GM23338 (cell line): ENCODE results near the gene BROX. TPM values are rescaled to one million over a fixed set of nuclear protein-coding genes. Genes with fewer than 3 reads are reported as not detected.

Source experiments
- ATAC-seq: fragments of 200-7000 bp; cut with Tn5 transposase; 3 replicates; pipeline ENCODE4 v1.9.1; 2020
- DNase-seq: peaks from one replicate; pipeline ENCODE4 v3.0.0-alpha.2; 2015; ENCODE audit warnings: low spot score
- H2AFZ ChIP-seq: fragments of 200-600 bp; sonication (generic); 2 replicates; pipeline ENCODE4 v1.8.0; 2016; ENCODE audit warnings: antibody characterized with exemption, mild to moderate bottlenecking, moderate library complexity
- H3F3A ChIP-seq: fragments of 200-600 bp; sonication (generic); replicated peaks from 2 replicates; pipeline ENCODE4 v1.8.0; 2017; ENCODE audit warnings: antibody characterized with exemption, mixed run types, low read depth
- H3K27ac ChIP-seq: fragments of 200-600 bp; sonication (generic); 2 replicates; pipeline ENCODE4 v1.6.1; 2016; ENCODE audit warnings: low read depth
- H3K27me3 ChIP-seq: fragments of 200-600 bp; sonication (generic); 2 replicates; pipeline ENCODE4 v1.8.0; 2016; ENCODE audit warnings: mild to moderate bottlenecking, mixed run types, moderate library complexity; ENCODE audit not compliant: insufficient read depth
- H3K36me3 ChIP-seq: fragments of 200-600 bp; sonication (generic); 2 replicates; pipeline ENCODE4 v1.8.0; 2016; ENCODE audit warnings: mild to moderate bottlenecking; ENCODE audit not compliant: insufficient read depth
- H3K4me1 ChIP-seq: fragments of 200-600 bp; sonication (generic); 2 replicates; pipeline ENCODE4 v1.8.0; 2016; ENCODE audit warnings: mild to moderate bottlenecking, moderate library complexity; ENCODE audit not compliant: insufficient read depth
- H3K4me2 ChIP-seq: fragments of 200-600 bp; sonication (generic); 2 replicates; pipeline ENCODE4 v1.7.1; 2017; ENCODE audit warnings: mixed run types
- H3K4me3 ChIP-seq: fragments of 200-600 bp; sonication (generic); 2 replicates; pipeline ENCODE4 v1.6.1; 2016; ENCODE audit warnings: mixed run types
- H3K79me2 ChIP-seq: fragments of 200-600 bp; sonication (generic); replicated peaks from 2 replicates; pipeline ENCODE4 v1.8.0; 2017; ENCODE audit warnings: mild to moderate bottlenecking; ENCODE audit not compliant: insufficient read depth
- H3K9me2 ChIP-seq: fragments of 200-600 bp; sonication (generic); 2 replicates; pipeline ENCODE4 v1.8.0; 2017; ENCODE audit not compliant: insufficient read depth
- H4K20me1 ChIP-seq: fragments of 200-600 bp; sonication (generic); replicated peaks from 2 replicates; pipeline ENCODE4 v1.8.0; 2017; ENCODE audit warnings: mild to moderate bottlenecking; ENCODE audit not compliant: insufficient read depth
- H3K27ac Mint-ChIP-seq: 2 replicates; pipeline ENCODE4 v1.8.0; 2020; ENCODE audit warnings: inconsistent platforms, mild to moderate bottlenecking, moderate library complexity, mixed read lengths
- H3K27me3 Mint-ChIP-seq: 3 replicates; pipeline ENCODE4 v1.8.0; 2022; ENCODE audit warnings: low read depth, mild to moderate bottlenecking, moderate library complexity, mixed read lengths, inconsistent platforms; ENCODE audit not compliant: insufficient read depth, poor library complexity
- H3K36me3 Mint-ChIP-seq: 3 replicates; pipeline ENCODE4 v1.8.0; 2021; ENCODE audit warnings: low read depth, mild to moderate bottlenecking, inconsistent platforms, moderate library complexity, mixed read lengths
- H3K4me1 Mint-ChIP-seq: 3 replicates; pipeline ENCODE4 v1.8.0; 2020; ENCODE audit warnings: mild to moderate bottlenecking, inconsistent platforms, mixed read lengths
- H3K4me3 Mint-ChIP-seq: 3 replicates; pipeline ENCODE4 v1.8.0; 2021; ENCODE audit warnings: moderate library complexity, mild to moderate bottlenecking, inconsistent platforms, mixed read lengths
- H3K9me3 Mint-ChIP-seq: 3 replicates; pipeline ENCODE4 v1.8.0; 2020; ENCODE audit warnings: moderate library complexity, mild to moderate bottlenecking, inconsistent platforms, mixed read lengths
- CREB1 ChIP-seq: fragments of 250-450 bp; sonication (Bioruptor Pico); IDR thresholded peaks from 2 replicates; pipeline ENCODE4 v1.5.0; 2020; ENCODE audit warnings: low read depth, mild to moderate bottlenecking, moderate library complexity
- EZH2 ChIP-seq: fragments of 200-600 bp; sonication (generic); IDR thresholded peaks from one replicate; pipeline ENCODE4 v1.8.0; 2017; ENCODE audit warnings: antibody characterized with exemption, mild to moderate bottlenecking, low read depth; ENCODE audit not compliant: unreplicated experiment
- EZH2phosphoT487 ChIP-seq: fragments of 200-600 bp; sonication (generic); IDR thresholded peaks from one replicate; pipeline ENCODE4 v1.8.1; 2018; ENCODE audit warnings: antibody characterized with exemption; ENCODE audit not compliant: unreplicated experiment
- NANOG ChIP-seq: IDR thresholded peaks from 2 replicates; pipeline ENCODE4 v1.6.1; 2016; ENCODE audit warnings: antibody characterized with exemption, borderline replicate concordance
- STAT1 ChIP-seq: IDR thresholded peaks from one replicate; pipeline ENCODE4 v1.6.1; 2016; ENCODE audit warnings: antibody characterized with exemption; ENCODE audit not compliant: unreplicated experiment
- ZNF331 ChIP-seq: fragments of 250-450 bp; sonication (Bioruptor Pico); IDR thresholded peaks from 2 replicates; pipeline ENCODE4 v1.5.0; 2020; ENCODE audit warnings: low read depth, mild to moderate bottlenecking, moderate library complexity
- polyA plus RNA-seq: library from polyadenylated mRNA; unstranded; fragments of >200 nt; fragmentation: Nextera tagmentation; extraction: Ambion mirVana; gene quantifications from 2 replicates; pipeline ENCODE4 v1.2.1, GENCODE V29; 2016
- total RNA-seq: library from RNA; depleted of rRNA; stranded (reverse); fragments of >200 nt; shearing (Covaris generic); gene quantifications from 2 replicates; pipeline ENCODE4 v1.2.3, GENCODE V29; 2014
- TF ChIP-seq, protein P1 (sequence below): IDR thresholded peaks from 2 replicates; pipeline ENCODE4 v1.6.1; 2016; ENCODE audit warnings: antibody characterized with exemption
- TF ChIP-seq, protein P2 (sequence below): fragments of 250-450 bp; sonication (Bioruptor Pico); IDR thresholded peaks from 2 replicates; pipeline ENCODE4 v1.5.0; 2020; ENCODE audit warnings: mild to moderate bottlenecking, moderate library complexity

Gene BROX
- total and polyA plus RNA-seq, 2 experiments from 2014 or later, result 26.5 to 32.3 TPM

DNA sequence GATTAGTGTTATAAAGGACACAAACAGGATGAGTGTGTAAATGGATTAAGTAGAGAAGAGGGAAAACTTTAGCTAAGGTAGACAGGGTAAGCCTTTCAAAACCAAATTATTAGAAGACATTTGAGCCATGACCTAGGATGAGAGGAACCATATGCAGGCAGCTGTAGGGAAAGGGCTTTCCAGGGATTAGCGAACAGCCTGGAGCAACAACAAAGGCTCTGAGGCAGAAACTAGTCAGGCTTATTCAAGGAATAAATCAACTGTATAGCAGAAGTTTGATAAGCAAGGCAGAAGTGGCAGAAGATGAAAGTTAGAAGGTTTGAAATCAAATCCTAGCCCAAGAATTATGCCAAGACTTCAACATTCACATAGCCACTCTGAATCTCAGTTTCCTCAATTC, 21.3 kb upstream of the BROX start (continued):
- TF ChIP-seq, protein P1, sequence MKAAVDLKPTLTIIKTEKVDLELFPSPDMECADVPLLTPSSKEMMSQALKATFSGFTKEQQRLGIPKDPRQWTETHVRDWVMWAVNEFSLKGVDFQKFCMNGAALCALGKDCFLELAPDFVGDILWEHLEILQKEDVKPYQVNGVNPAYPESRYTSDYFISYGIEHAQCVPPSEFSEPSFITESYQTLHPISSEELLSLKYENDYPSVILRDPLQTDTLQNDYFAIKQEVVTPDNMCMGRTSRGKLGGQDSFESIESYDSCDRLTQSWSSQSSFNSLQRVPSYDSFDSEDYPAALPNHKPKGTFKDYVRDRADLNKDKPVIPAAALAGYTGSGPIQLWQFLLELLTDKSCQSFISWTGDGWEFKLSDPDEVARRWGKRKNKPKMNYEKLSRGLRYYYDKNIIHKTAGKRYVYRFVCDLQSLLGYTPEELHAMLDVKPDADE, result no peak
- TF ChIP-seq, protein P2, sequence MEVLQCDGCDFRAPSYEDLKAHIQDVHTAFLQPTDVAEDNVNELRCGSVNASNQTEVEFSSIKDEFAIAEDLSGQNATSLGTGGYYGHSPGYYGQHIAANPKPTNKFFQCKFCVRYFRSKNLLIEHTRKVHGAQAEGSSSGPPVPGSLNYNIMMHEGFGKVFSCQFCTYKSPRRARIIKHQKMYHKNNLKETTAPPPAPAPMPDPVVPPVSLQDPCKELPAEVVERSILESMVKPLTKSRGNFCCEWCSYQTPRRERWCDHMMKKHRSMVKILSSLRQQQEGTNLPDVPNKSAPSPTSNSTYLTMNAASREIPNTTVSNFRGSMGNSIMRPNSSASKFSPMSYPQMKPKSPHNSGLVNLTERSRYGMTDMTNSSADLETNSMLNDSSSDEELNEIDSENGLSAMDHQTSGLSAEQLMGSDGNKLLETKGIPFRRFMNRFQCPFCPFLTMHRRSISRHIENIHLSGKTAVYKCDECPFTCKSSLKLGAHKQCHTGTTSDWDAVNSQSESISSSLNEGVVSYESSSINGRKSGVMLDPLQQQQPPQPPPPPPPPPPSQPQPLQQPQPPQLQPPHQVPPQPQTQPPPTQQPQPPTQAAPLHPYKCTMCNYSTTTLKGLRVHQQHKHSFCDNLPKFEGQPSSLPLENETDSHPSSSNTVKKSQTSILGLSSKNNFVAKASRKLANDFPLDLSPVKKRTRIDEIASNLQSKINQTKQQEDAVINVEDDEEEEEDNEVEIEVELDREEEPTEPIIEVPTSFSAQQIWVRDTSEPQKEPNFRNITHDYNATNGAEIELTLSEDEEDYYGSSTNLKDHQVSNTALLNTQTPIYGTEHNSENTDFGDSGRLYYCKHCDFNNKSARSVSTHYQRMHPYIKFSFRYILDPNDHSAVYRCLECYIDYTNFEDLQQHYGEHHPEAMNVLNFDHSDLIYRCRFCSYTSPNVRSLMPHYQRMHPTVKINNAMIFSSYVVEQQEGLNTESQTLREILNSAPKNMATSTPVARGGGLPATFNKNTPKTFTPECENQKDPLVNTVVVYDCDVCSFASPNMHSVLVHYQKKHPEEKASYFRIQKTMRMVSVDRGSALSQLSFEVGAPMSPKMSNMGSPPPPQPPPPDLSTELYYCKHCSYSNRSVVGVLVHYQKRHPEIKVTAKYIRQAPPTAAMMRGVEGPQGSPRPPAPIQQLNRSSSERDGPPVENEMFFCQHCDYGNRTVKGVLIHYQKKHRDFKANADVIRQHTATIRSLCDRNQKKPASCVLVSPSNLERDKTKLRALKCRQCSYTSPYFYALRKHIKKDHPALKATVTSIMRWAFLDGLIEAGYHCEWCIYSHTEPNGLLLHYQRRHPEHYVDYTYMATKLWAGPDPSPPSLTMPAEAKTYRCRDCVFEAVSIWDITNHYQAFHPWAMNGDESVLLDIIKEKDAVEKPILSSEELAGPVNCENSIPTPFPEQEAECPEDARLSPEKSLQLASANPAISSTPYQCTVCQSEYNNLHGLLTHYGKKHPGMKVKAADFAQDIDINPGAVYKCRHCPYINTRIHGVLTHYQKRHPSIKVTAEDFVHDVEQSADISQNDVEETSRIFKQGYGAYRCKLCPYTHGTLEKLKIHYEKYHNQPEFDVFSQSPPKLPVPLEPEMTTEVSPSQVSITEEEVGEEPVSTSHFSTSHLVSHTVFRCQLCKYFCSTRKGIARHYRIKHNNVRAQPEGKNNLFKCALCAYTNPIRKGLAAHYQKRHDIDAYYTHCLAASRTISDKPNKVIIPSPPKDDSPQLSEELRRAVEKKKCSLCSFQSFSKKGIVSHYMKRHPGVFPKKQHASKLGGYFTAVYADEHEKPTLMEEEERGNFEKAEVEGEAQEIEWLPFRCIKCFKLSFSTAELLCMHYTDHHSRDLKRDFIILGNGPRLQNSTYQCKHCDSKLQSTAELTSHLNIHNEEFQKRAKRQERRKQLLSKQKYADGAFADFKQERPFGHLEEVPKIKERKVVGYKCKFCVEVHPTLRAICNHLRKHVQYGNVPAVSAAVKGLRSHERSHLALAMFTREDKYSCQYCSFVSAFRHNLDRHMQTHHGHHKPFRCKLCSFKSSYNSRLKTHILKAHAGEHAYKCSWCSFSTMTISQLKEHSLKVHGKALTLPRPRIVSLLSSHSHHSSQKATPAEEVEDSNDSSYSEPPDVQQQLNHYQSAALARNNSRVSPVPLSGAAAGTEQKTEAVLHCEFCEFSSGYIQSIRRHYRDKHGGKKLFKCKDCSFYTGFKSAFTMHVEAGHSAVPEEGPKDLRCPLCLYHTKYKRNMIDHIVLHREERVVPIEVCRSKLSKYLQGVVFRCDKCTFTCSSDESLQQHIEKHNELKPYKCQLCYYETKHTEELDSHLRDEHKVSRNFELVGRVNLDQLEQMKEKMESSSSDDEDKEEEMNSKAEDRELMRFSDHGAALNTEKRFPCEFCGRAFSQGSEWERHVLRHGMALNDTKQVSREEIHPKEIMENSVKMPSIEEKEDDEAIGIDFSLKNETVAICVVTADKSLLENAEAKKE, result no peak
- no peak for TF ChIP-seq NANOG

DNA sequence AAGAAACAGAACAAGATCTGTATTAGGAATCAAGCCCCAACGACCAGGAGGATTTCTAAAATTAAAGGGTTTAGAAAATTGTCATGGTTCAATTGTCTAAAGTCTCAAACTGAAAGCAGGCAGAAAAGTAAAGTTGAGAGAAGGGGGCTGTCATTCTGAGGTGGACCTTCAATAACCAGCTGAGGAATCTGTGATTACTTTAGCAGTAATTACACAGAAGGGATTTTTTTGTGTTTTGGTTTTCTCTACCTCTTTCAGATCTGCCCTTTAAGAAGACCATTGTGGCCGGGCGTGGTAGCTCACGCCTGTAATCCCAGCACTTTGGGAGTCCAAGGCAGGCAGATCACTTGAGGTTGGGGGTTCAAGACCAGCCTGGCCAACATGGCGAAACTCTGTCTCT, 17.4 kb upstream of the BROX start:
- no peaks in the 10 kb centered on the region for H3K4me1 ChIP-seq
- no peak overlapping the region for H3K4me2 ChIP-seq
- no peaks in the 10 kb centered on the region for H3K27me3 ChIP-seq
- H4K20me1 ChIP-seq, result peaks cover 1% of the 10 kb centered on the region
- Mint-ChIP-seq H3K27ac (no peak overlapping the region), H3K4me1 (no peaks in the 10 kb centered on the region), H3K36me3 (peaks cover 11% of the 10 kb centered on the region), H3K9me3 (peaks cover 2% of the 10 kb centered on the region; the same call in 1 of the 3 replicates), H3K4me3 (no peak overlapping the region), H3K27me3 (no peaks in the 10 kb centered on the region)
- no peaks in the 10 kb centered on the region for H3F3A ChIP-seq
- no peak overlapping the region for H3K27ac ChIP-seq
- H3K9me2 ChIP-seq, result no peaks in the 10 kb centered on the region
- peaks cover 27% of the 10 kb centered on the region for H3K79me2 ChIP-seq
- H3K4me3 ChIP-seq, result no peak overlapping the region
- ATAC-seq (no peak), DNase-seq (no peak)
- no peak overlapping the region for H2AFZ ChIP-seq
- H3K36me3 ChIP-seq, result no peaks in the 10 kb centered on the region
- no peak for TF ChIP-seq CREB1 (CRISPR knock-in tag)
- TF ChIP-seq EZH2phosphoT487, result no peak
- no peak for TF ChIP-seq STAT1
- no peak for TF ChIP-seq EZH2
- no peak for TF ChIP-seq ZNF331 (CRISPR knock-in tag)
- TF ChIP-seq, protein P2, result no peak
